GOT3 (cell line): ENCODE results near the gene CD99L2.

ENCODE experiments used
- DNase-seq: peaks from one replicate; lab custom pipeline; 2025; ENCODE audit warnings: mixed read lengths; lab: John Stamatoyannopoulos, UW

CD99L2 gene, protein sequence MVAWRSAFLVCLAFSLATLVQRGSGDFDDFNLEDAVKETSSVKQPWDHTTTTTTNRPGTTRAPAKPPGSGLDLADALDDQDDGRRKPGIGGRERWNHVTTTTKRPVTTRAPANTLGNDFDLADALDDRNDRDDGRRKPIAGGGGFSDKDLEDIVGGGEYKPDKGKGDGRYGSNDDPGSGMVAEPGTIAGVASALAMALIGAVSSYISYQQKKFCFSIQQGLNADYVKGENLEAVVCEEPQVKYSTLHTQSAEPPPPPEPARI

DNA sequence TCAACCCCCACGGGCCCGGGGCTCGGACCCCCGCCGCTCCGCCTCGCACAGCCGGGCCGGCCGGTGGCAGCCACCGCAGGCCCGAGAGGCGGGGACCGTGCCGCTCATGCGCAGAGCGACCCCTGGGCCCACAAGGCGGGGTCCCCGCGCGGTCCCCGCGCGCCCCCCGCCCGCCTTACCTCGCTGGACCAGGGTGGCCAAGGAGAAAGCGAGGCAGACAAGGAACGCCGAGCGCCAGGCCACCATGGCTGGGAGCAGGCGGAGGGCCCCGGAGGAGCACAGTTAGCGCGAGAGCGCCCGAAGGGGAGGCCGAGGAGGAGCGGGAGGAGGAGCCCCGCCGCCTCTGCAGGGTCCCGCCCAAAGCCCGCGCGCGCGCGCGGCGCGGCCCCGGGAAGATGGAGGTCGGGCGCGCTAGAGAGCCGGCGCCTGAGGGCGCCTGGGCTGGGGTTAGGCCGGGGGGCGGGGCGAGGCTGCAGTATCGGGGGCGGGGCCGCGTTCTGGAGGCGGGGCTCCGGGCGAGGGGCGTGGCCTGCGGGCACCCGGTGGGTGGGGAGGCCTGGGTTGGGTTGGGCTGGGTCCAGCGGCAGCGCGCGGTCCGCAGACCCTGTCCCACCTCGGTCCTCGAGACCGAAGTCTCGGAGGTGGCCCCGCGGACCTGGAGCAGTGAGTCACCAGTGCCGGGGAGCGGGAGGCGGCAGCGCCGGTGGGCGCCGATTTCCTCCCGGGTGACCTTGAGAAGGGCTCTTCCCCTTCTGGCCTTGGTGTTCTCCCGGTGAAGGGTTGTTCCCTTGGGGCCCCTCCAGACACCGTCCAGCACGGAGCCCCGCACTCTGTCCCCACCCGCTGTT is at the start of gene CD99L2:
Gene CD99L2 (minus strand): TSS at position 326 of the 848 bp plus-strand sequence. CDS start 80 bp downstream, at position 246.
- DNase-seq = peak; percentile 56

DNA sequence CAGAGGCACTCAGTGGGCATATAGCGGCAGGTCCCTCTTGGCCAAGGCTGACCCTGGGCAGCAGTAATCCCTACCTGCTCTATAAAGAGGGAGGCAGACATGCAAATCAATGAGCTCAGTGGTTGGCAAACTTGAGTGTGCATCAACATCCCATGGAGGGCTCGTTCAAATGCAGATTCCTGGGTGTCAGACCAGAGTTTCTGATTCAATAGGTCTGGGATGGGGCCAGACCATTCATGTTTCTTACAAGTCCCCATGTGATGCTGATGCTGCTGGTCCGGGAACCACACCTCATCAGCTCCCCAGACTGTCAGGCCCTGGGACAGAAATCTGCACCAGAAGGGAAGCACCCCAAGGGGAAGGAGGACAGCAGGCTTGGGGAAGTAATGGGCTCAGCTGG is 45.8 kb upstream of the CD99L2 start:
- DNase-seq = no peak

DNA sequence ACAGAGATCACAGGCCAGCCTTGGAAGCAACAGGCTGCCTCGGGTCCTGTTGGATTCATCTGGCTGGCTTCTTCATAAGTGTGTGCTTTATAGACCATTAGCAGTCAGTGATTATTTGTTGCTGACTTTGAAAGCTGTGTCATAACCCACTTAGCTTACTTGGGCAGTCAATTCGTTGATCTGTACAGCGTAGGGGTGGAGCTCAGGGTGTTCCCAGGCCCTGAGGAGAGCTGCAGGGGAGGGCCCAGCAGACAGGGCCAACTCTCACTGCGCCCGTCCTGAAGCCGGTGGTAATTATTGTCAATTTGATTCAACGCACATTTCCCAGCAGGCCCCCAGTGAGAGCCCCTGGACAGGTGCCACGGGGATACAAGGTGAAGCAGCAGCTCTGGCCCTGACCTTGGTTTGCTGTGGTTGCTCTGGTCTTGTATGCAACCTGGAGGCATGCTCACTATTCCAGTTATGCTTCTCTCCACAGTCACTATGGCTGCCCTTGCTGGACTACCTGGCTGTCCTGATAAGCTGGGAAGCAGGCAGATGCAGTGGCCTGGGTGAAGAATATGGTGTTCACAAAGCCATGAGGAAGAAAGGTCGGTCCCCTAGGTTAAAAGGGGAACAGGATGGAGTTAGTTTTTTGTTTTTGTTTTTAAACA is 44.6 kb upstream of the CD99L2 start:
- DNase-seq = no peak

DNA sequence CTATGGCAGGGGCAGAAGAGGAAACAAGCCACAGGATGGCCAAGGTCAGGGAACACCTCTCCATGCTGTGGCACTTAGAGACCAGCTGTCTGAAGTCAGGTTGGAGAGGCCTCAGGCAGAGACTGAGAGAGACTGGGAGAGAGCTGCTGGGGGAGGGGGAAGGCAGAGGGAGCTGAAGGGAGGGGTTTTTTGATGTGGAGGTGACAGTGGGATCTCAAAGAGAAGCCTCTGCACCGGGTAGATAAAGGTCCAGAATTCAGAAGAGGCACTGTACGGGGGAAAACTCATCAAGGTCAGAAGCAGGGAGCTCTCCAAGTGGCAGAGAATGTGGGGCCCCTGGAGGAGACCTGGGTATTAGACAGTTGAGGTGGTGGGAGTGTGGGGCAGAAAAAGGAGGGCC is 43.1 kb upstream of the CD99L2 start:
- no peak for DNase-seq

DNA sequence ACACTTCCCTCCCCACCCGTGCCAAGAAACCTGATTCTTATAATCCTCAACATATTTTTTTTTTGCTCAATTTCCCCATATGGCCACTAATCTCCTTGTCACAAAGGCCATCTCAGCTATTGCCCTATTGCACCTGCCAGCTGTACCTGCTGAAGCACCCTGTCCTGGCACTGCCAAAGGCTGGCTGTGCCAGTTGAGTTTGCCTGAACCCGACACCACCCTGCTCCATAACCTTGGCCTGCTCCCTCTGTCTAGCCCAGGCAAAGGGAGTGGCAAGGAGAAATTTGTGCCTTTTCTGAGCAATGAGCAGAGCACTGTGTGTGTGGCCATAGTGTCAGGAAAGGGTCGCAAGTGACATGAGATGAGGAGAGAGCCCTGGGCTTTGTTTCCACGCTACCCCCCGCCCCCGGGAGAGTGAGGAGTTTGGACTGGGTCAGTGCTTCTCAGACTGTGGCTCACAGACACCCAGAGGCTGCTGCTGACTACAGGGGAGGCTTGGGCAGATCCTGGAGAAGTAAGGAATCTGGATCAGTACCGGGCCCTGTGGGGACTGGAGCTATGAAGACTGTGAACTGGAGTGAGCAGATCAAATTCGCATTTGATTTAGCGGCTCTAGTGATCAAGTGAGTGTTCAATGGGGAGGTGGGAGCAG is 42.5 kb upstream of the CD99L2 start:
- DNase-seq = no peak

DNA sequence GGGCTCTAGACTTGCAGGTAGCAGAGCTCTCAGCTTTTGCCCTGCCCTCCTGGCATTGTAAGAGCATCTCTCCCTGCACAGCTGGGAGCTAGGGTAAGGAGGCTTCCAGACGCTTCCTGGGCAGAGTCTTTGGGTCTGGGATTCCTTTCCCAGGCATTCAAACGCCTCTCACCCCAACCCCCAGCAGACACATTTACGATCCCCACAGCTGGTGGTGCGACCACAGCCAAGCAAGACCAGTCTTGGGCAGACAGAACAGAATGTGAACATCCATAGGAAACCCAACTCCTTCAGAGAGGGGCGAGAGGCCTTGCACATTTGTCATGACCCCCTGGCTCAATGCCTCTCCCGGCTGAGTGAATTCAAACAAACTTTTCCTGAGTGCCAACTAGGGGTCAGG is 38.1 kb upstream of the CD99L2 start:
- no peak for DNase-seq

DNA sequence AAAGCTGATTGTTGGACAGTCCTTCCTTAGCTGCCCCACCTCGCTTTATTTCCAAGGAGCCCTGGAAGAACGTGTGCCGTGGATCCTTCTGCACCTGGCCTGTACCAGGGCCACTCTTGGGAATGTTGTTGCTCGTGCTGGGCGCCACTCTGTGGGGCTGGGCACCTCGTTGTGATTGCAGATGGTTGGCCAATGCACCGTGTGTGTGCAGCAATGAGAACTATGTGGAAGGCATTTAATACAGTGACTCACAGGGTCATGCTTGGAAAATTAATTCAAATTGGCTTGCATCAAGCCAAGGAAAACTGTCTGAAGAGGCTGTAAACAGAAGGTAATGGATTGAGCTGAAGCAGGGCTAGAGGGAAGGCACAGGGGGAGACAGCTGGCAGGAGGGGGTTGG is 37.0 kb upstream of the CD99L2 start:
- DNase-seq = no peak

DNA sequence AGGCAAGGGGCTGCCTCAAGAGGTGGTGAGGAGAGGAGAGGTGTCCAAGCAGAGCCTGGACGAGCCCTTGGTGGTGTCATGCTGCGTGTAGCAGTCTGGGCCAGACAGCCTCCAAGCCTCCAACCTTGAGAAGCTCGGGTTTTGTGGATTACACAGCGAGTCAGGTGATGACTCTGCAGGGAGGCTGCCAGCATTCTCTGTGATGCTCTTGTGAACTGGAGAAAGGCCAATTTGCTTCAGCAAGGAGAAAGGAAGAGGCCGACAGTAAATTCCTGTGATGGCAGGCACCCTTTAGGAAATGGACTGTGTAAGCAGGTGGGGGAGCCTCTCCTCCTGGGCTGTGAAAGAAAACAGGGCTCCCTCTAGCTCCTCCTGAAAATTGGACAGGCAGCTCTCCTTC is 36.0 kb upstream of the CD99L2 start:
- no peak for DNase-seq

DNA sequence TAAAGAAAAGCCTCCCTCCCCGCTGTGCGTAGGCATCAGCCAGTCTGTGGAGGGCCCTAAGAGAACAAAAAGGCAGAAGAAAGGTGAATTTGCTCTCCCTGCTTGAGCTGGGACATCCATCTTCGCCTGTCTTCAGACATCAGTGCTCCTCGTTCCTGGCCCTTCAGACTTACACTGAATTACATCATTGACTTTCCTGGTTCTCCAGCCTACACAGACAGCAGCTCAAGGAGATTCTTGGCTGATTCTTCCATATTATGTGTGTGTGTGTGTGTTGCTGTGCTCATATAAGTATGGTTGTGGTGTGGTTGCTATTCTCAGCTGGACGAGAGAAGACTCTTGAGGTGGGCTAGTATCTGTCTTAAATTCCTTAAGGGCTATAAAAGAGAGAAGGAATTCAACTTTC is 35.5 kb upstream of the CD99L2 start:
- no peak for DNase-seq

DNA sequence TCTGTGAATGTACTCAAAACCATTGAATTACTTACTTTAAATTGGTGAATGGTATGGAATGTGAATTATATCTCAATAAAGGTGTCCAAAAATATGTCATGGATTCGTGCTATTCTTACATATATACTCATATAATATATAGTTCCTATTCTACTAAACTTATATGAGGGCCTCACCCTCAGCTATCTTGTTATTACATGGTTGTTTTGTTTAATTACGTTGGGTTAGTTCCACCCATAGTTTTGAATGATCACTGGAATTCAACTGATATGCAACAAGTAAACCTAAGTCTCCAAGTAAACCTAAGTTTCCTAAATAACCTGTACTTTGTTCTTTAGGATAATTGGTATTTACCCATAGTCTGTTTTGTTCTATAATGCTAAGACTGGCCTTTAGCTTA is 30.6 kb upstream of the CD99L2 start:
- no peak for DNase-seq

DNA sequence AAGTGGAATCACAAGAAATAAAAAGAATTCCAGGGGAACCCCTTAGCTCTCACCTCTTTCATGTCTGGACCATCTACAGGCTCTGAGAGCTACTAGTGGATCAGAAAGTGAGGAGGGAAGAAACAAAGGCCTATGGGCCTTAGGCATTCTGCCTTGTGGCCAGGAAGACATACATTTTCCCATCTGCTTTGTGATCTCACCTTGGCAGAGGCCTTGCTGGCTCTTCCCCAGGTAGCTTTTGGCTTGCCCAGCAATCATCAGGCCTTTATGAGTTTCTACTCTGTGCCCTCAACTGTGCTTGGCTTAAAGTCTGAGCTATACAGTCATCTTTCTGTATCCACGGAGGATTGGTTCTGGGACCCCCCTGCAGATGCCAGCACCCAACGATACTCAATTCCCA is 28.3 kb upstream of the CD99L2 start:
- no peak for DNase-seq

DNA sequence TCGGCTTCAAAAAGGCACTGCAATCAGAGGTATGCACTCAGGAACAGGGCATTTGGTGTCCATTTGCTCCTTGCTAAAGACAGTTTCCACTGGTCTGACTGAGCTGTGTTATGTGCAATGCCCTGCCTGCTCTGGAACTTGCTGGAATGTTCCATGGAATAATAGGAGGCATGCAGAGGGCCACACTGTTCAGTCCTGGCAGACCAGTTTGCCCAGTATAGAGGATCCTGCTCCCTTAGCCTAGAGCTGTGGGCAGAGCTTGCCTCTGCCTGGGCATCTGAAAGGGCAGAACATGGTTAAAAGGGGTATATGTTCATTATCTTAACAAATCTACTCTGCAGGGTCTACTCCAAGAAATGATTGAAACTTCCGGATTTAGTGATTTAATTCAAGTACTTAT is 27.8 kb upstream of the CD99L2 start:
- DNase-seq = no peak

DNA sequence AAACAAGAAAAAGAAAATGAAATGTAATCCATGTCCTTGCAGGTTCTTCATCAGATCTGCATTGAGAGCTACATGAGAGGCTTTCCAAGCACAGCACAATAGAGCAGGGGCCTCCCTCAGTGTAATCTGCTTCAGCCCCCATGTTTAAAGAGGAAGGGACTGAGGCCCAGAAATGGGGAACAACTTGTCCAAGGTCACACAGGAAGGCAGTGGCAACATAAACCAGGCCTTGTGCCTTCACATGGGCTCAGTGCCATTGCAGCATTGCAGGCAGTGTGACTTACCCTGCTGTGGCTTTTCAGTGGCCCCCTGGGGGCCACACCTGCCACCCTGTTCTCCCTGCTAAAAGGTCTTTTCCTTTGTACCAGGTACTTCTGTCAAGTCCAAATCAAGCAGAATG is 20.9 kb upstream of the CD99L2 start:
- no peak for DNase-seq

DNA sequence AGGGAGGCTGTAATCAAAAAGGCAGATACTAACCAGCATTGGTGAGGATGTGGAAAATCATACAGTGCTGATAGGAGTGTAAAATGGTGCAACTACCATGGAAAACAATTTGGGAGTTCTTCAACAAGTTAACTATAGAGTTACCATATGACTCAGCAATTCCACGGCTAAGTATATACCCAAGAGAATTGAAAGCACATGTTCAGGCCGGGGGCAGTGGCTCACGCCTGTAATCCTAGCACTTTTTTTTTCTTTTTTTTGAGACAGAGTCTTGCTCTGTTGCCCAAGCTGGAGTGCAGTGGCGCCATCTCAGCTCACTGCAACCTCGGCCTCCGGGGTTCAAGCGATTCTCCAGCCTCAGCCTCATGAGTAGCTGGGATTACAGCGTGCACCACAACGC is 15.0 kb upstream of the CD99L2 start:
- no peak for DNase-seq

DNA sequence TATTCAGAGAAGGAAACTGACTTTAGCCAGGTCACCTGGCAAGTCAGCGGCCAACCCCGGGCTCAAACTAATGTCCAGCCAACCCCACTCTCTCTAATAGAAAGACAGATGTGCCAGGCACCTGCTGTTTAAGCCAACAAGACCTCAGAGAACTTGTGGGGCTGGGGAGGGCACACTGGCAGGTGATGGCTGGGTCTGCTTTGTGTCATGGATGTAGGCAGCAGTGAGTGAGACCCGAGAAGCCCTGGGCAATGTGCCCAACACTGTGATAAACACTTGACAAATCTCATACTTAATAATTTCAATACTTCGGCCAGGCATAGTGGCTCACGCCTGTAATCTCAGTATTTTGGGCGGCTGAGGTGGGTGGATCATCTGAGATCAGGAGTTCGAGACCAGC is 9.0 kb upstream of the CD99L2 start:
- DNase-seq = no peak

DNA sequence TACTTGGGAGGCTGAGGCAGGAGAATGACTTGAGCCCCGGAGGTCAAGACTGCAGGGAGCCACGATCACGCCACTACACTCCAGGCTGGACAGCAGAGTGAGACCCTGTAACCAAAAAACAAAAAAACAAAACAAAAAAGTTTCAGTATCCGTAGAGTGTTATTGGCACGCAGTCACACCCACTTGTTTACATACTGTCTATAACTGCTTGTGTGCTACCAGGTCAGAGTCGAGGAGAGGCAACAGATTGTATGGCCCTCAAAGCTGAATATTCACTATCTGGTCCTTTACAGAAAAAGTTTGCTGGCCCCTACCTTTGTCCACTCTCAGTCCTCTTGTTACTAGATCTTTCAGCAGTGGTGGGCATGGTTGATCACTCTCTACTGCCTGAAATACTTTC is 8.2 kb upstream of the CD99L2 start:
- no peak for DNase-seq

DNA sequence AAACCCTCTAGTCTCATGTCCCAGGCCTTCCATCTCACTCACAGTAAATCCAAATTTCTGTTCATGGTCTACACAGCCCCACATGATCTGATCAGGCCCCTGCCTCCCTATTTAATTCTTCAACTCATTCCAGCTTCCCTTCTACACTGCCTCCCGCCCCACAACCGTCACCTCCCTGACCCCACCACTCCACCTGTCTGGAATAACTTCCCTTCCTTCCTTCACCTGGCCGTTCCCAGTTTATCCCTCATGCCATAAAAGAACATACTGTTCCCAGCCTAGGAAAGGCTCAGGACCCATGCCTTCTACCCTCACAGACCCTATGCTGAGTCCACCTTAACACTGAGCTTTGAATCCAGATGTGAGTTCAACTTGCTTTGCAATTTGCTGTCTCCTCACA is 6.8 kb upstream of the CD99L2 start:
- no peak for DNase-seq

DNA sequence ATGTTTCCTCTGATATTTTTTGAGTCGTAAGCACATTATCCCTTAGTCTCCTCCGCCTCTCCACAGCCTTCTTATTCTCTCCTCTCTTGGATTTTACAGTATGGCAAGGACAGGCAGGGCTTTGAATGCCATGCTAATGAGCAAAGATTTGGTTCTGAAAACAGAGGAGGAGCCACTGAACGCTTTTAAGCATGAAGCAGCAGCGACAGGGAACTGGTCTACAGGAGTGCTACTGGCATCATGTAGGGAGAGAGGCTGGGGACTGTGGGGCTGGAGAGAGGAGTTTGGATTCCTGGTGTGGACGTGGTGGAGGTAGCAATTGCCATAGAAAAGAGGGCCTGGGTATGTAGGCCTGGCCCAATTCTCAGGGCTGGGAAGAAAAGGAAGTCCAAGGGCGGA is 4.6 kb upstream of the CD99L2 start:
- DNase-seq = no peak

DNA sequence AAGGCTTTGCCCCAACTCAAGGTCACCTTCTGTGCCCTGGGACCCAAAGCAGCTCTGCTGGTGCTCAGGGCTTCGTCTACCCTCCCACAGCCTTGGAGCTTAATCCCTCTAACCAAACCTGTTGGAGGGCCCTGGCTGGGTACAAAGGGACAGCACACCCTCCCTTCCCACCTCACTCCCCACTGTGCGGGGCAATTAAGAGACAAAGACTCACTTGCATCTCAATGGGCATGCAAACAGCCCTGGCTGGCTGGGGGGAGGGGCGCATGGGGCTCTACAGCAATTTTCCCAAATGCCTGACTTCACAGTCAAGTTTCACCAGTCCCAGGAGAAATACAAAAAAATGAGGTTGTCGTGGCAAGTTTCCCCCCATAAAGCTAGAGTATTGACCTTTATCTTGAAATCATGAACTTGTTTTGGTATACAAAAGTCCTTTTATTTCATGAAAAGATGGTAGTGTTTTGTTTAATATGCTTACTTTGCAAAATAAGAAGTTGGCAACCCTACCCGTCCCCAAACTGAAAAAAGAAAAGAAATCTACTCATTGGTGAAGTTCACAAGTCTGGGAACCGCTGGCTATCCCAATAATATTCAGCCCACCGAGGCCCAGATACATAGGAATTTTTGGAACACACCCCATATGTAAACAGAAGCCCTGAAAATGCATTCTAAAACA is 4.1 kb upstream of the CD99L2 start:
- DNase-seq = no peak

DNA sequence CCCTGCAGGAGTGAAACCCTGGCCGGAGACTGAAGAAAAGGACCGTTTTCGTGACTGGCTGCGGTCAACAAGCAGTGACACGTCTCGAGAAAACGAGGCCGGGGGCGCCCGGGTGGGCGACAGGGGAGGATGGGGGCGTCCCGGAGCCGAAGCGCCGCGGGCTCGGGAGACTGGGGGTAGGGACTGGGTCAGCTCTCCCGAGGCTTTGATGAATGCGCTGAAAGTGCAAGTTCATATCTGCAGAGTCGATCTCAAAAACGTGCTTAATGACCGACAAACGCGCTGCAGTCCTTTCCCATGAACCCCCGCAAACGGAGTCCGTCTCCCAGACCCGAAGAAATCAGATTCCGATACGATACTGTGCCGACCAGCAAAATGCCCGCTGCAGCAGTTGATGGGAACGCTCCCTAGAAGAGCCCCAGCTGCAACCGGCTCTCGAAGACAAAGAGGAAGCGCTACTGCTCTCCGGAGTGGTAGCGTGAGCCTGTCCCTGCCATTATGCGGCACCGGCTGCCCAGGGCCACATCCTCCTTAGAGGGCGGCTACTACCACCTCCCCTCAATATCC is 806 bp upstream of the CD99L2 start:
- DNase-seq = no peak

DNA sequence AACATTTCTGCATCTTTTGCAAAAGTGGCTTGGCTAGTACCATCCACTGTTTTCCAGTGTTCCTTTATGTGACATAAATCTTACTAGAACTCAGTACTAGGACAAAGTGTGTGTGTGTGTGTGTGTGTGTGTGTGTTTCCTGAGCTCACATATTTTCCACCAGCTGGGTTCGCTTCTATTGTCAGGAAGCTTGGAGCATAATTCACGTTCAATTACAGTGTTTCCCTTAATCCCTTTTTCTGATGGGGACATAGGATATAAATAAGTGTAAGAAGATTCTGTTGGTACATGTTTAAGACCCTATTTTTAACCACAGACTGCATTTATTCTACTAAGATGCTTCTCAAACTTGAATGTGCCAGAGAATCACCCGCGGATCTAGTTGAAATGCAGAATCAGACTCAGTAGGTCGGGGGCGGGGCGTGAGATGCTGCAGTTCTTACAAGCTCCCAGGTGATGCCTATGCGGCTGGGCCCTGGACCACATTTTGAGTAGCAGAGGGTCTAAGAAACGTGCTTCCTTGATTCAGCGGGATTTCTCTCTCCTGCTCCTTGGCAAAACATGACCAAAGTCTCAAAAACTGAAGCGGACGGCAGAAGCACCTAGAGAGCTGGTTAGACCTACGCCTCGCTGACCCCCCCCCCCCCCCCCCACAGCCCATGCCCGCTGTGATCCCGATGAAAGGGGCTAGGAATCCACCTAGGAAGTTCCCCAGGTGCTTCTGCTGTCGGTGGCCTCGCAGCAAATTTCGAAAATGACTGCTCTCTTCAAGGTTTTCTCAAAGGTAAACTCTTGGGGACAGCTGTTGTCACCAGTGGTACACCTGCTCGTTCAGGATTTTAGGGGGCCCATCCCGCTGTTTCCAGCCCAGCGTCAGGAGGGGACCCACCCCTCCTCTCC is 797 bp downstream of the CD99L2 start:
- no peak for DNase-seq
